GM06990 (cell line): ENCODE results near the gene ADK.

Experiments
- DNase-seq: peaks from one replicate; pipeline ENCODE4 v3.0.0-alpha.2; 2011; ENCODE audit not compliant: insufficient read length; ENCODE audit errors: extremely low read depth
- H3K27me3 ChIP-seq: replicated peaks from 2 replicates; pipeline ENCODE4 v1.6.0; 2011; ENCODE audit warnings: low read length; ENCODE audit not compliant: control insufficient read depth, insufficient read depth
- H3K36me3 ChIP-seq: 2 replicates; pipeline ENCODE4 v1.5.1; 2011; ENCODE audit warnings: low read length; ENCODE audit not compliant: control insufficient read depth, insufficient read depth
- H3K4me3 ChIP-seq: replicated peaks from 2 replicates; pipeline ENCODE4 v1.5.1; 2011; ENCODE audit warnings: low read depth, mild to moderate bottlenecking, control low read depth, low read length
- TF ChIP-seq, protein P1 (sequence below): IDR thresholded peaks from 2 replicates; pipeline ENCODE4 v1.5.1; 2011; ENCODE audit warnings: low read length, control low read depth, mild to moderate bottlenecking, inconsistent platforms; ENCODE audit not compliant: insufficient read depth, poor library complexity, severe bottlenecking

Gene ADK

GRCh38 chr10:74223755-74224529 is 72.9 kb downstream of the ADK start:
- Histone ChIP-seq H3K36me3 (no peaks in the 10 kb centered on the region), H3K4me3 (no peak overlapping the region), H3K27me3 (no peaks in the 10 kb centered on the region)
- TF ChIP-seq, protein P1, sequence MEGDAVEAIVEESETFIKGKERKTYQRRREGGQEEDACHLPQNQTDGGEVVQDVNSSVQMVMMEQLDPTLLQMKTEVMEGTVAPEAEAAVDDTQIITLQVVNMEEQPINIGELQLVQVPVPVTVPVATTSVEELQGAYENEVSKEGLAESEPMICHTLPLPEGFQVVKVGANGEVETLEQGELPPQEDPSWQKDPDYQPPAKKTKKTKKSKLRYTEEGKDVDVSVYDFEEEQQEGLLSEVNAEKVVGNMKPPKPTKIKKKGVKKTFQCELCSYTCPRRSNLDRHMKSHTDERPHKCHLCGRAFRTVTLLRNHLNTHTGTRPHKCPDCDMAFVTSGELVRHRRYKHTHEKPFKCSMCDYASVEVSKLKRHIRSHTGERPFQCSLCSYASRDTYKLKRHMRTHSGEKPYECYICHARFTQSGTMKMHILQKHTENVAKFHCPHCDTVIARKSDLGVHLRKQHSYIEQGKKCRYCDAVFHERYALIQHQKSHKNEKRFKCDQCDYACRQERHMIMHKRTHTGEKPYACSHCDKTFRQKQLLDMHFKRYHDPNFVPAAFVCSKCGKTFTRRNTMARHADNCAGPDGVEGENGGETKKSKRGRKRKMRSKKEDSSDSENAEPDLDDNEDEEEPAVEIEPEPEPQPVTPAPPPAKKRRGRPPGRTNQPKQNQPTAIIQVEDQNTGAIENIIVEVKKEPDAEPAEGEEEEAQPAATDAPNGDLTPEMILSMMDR: no peak
- no peak for DNase-seq

DNA sequence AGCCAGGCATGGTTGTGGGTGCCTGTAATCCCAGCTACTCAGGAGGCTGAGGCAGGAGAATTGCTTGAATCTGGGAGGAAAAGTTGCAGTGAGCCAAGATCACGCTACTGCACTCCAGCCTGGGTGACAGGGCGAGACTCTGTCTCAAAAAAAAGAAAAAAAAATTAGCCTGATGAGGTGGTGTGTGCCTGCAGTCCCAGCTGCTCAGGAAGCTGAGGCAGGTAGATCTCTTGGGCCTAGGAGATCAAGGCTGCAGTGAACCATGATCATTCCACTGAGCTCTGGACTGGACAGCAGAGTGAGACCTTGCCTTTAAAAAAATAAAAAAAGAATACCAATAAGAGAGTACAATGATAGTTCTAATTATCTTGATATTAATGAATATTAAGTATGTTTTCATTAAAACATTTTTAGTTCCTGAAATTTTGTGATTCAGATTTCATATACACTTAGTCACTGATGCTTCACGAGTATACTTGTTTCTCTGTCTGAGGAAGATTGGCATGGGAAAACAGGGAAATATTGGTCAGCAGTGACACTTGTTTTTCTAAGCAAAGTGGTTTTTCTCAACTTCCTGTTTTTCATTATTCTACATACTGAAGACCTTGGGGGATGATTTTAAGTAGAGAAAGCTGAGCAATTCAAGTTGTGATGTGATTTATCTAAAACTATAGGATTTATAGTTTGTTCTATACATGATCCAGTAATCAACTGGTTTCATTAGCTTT is 76.8 kb downstream of the ADK start:
- no peak overlapping the region for H3K4me3 ChIP-seq
- H3K27me3 ChIP-seq: no peaks in the 10 kb centered on the region
- TF ChIP-seq, protein P1: no peak
- DNase-seq: no peak
- no peaks in the 10 kb centered on the region for H3K36me3 ChIP-seq

DNA sequence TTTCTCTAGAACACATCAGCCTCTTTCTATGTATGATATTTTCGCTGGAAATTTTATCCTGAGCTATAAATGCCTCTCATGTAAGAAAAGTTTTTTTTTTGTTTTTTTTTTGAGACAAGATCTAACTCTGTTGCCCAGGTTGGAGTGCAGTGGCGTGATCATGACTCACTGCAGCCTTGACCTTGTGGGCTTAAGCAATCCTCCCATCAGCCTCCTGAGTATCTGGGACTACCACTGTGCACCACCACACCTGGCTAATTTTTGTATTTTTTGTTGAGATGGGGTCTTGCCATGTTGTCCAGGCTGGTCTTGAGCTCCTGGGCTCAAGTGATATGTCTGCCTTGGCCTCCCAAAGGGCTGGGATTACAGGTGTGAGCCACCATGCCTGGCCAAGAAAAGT is 80.4 kb downstream of the ADK start:
- no peak for DNase-seq
- TF ChIP-seq, protein P1: no peak
- no peak overlapping the region for H3K4me3 ChIP-seq
- no peaks in the 10 kb centered on the region for H3K36me3 ChIP-seq
- no peaks in the 10 kb centered on the region for H3K27me3 ChIP-seq

DNA sequence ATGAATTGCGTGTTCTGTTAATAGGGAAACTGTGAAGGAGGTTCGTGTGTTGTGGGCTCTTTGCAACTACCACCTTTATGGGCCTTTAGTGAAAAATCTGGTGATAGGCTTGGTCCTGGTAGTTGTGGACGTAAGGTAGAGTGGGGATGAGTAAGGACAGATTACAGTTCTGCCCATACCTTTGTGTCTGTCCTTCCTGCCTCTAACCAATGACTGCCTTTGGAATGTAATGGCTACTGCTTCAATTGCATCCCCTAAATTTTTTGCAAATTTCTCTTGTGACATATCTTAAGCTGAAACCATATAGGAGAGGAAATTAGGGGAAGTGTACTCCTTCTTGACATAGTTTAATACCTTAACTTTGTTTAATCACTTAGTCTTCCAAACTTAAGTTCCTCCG is 82.3 kb downstream of the ADK start:
- Histone ChIP-seq H3K27me3 (no peaks in the 10 kb centered on the region), H3K36me3 (no peaks in the 10 kb centered on the region), H3K4me3 (no peak overlapping the region)
- DNase-seq: no peak
- TF ChIP-seq, protein P1: no peak

DNA sequence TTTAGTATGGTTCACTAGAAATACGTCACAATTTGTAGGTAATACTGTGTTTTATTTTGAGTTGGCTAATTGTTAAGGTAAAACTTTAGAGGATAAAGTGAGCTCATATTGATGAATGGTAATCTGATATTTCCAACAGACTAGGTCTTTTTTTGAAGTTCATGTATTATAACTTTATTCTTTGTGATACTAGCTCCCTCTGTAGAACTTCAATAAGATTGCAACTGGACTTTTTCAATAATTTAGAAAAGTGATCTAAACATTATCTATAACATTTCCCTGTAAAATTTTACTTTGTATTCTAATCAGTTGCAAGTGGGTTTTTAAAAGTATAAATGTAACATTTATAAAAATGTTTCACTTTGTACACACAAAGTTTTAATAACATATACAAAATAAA is 83.5 kb downstream of the ADK start:
- H3K36me3 ChIP-seq: no peaks in the 10 kb centered on the region
- H3K27me3 ChIP-seq: no peaks in the 10 kb centered on the region
- DNase-seq: no peak
- no peak overlapping the region for H3K4me3 ChIP-seq
- TF ChIP-seq, protein P1: peak; percentile 8

- TF ChIP-seq, protein P1: no peak
- no peak for DNase-seq
- Histone ChIP-seq H3K27me3 (no peaks in the 10 kb centered on the region), H3K36me3 (peaks cover 3% of the 10 kb centered on the region), H3K4me3 (no peak overlapping the region)
These were observed 87.0 kb downstream of the ADK start for GRCh38 chr10:74238031-74238431.
